Measurements from ENCODE around the gene IL10RA. TPM values are rescaled to one million over a fixed set of nuclear protein-coding genes. Genes with fewer than 3 reads are reported as not detected.

IL10RA gene
- total RNA-seq, 1 donor from 2014 or later: 37.7 TPM

- DNase-seq (no peak), ATAC-seq (no peak)
- Histone ChIP-seq H3K9me3 (no peaks in the 10 kb centered on the region), H3K36me3 (no peaks in the 10 kb centered on the region), H3K4me3 (no peak overlapping the region), H3K27ac (no peak overlapping the region), H3K27me3 (ENCODE audit: low read depth) (no peaks in the 10 kb centered on the region), H3K4me1 (peaks cover 63% of the 10 kb centered on the region)
- intact Hi-C loops (cut with DNase I): loop anchor here (10.0 kb wide), 1 partner anchor 104 kb away; no protein-coding TSS in a partner anchor
- TF ChIP-seq CTCF (IDR thresholded peaks at IDR 0.05): no peak
Observed at GRCh38 chr11:117949062-117949461, 37.1 kb upstream of the IL10RA start.

- Histone ChIP-seq H3K4me1 (peaks cover 57% of the 10 kb centered on the region), H3K4me3 (no peak overlapping the region), H3K36me3 (no peaks in the 10 kb centered on the region), H3K27ac (no peak overlapping the region), H3K27me3 (ENCODE audit: low read depth) (no peaks in the 10 kb centered on the region), H3K9me3 (no peaks in the 10 kb centered on the region)
- TF ChIP-seq CTCF (IDR thresholded peaks at IDR 0.05): peak; percentile 35
- ATAC-seq (peak in 1 of 2 donors; percentile 36), DNase-seq (no peak)
- intact Hi-C loops (cut with DNase I): no loop called here
Observed at GRCh38 chr11:117950301-117950700, 35.9 kb upstream of the IL10RA start.

GRCh38 chr11:117950993-117951961, 34.9 kb upstream of the IL10RA start:
- Histone ChIP-seq H3K4me3 (no peak overlapping the region), H3K27ac (no peak overlapping the region), H3K4me1 (peaks cover 54% of the 10 kb centered on the region), H3K27me3 (ENCODE audit: low read depth) (no peaks in the 10 kb centered on the region), H3K9me3 (no peaks in the 10 kb centered on the region), H3K36me3 (no peaks in the 10 kb centered on the region)
- TF ChIP-seq CTCF (IDR thresholded peaks at IDR 0.05): no peak
- intact Hi-C loops (cut with DNase I): no loop called here
- DNase-seq (no peak), ATAC-seq (peak; percentile 20 to 36)

- Histone ChIP-seq H3K36me3 (no peaks in the 10 kb centered on the region), H3K4me1 (peaks cover 46% of the 10 kb centered on the region), H3K27ac (no peak overlapping the region), H3K27me3 (ENCODE audit: low read depth) (no peaks in the 10 kb centered on the region), H3K4me3 (no peak overlapping the region), H3K9me3 (no peaks in the 10 kb centered on the region)
- intact Hi-C loops (cut with DNase I): no loop called here
- ATAC-seq: no peak
- TF ChIP-seq CTCF (IDR thresholded peaks at IDR 0.05): no peak
- no peak for DNase-seq
Observed at GRCh38 chr11:117953024-117953671, 33.0 kb upstream of the IL10RA start.

- no peak for ATAC-seq
- Histone ChIP-seq H3K27me3 (ENCODE audit: low read depth) (no peaks in the 10 kb centered on the region), H3K27ac (no peak overlapping the region), H3K36me3 (no peaks in the 10 kb centered on the region), H3K4me1 (no peaks in the 10 kb centered on the region), H3K9me3 (no peaks in the 10 kb centered on the region), H3K4me3 (no peak overlapping the region)
- TF ChIP-seq CTCF (IDR thresholded peaks at IDR 0.05): no peak
- no peak for DNase-seq
- intact Hi-C loops (cut with DNase I): no loop called here
Observed at GRCh38 chr11:117958949-117959348, 27.2 kb upstream of the IL10RA start.

Data from lower lobe of right lung (tissue), 2 donors.